ENCODE data around the gene TCF23. TPM values are rescaled to one million over a fixed set of nuclear protein-coding genes. Genes with fewer than 3 reads are reported as not detected.

The TCF23 gene
- total RNA-seq, 1 donor from 2014 or later = not detected

- Histone ChIP-seq H3K4me2 (ENCODE audit: low read length) (no peak overlapping the region), H2AFZ (ENCODE audit: low read depth, low read length) (no peak overlapping the region), H3K4me3 (ENCODE audit: insufficient read depth, low read depth, low read length) (no peak overlapping the region), H3K27me3 (ENCODE audit: insufficient read depth, low read length) (peaks cover 3% of the 10 kb centered on the region), H3K9me3 (ENCODE audit: insufficient read depth, low read depth, low read length) (no peaks in the 10 kb centered on the region), H3K27ac (ENCODE audit: low read depth, low read length) (no peak overlapping the region), H4K20me1 (ENCODE audit: insufficient read depth, low read length) (no peaks in the 10 kb centered on the region), H3K79me2 (ENCODE audit: insufficient read depth, low read length) (no peaks in the 10 kb centered on the region), H3K4me1 (ENCODE audit: insufficient read depth, low read length) (no peaks in the 10 kb centered on the region), H3K9ac (ENCODE audit: low read length) (no peak overlapping the region), H3K36me3 (ENCODE audit: insufficient read depth, low read length) (no peaks in the 10 kb centered on the region)
- no peak for TF ChIP-seq EZH2 (IDR thresholded peaks at IDR 0.05; ENCODE audit: insufficient read depth, low read length)
- TF ChIP-seq CTCF (IDR thresholded peaks at IDR 0.05; ENCODE audit: insufficient read depth, low read depth, low read length) = no peak
- Mint-ChIP-seq H3K36me3 (ENCODE audit: low read depth, unreplicated experiment) (no peaks in the 10 kb centered on the region), H3K27me3 (ENCODE audit: low read depth, unreplicated experiment) (peaks cover 12% of the 10 kb centered on the region), H3K27ac (ENCODE audit: unreplicated experiment) (no peak overlapping the region), H3K4me3 (ENCODE audit: unreplicated experiment) (no peak overlapping the region), H3K4me1 (ENCODE audit: low read depth, unreplicated experiment) (no peaks in the 10 kb centered on the region), H3K9me3 (ENCODE audit: unreplicated experiment) (peaks cover 2% of the 10 kb centered on the region)
- DNase-seq (ENCODE audit: low read depth) (no peak), FAIRE-seq (no peak)
Observed at GRCh38 chr2:27158468-27158867, 9.7 kb downstream of the TCF23 start.

GRCh38 chr2:27159271-27159670, 10.5 kb downstream of the TCF23 start:
- H3K36me3 Mint-ChIP-seq (ENCODE audit: low read depth, unreplicated experiment) = no peaks in the 10 kb centered on the region
- Histone ChIP-seq H3K9me3 (ENCODE audit: insufficient read depth, low read depth, low read length) (no peaks in the 10 kb centered on the region), H3K36me3 (ENCODE audit: insufficient read depth, low read length) (no peaks in the 10 kb centered on the region), H3K79me2 (ENCODE audit: insufficient read depth, low read length) (no peaks in the 10 kb centered on the region), H3K4me2 (ENCODE audit: low read length) (no peak overlapping the region), H3K4me3 (ENCODE audit: insufficient read depth, low read depth, low read length) (no peak overlapping the region), H4K20me1 (ENCODE audit: insufficient read depth, low read length) (no peaks in the 10 kb centered on the region), H3K27me3 (ENCODE audit: insufficient read depth, low read length) (no peaks in the 10 kb centered on the region), H3K4me1 (ENCODE audit: insufficient read depth, low read length) (no peaks in the 10 kb centered on the region), H3K9ac (ENCODE audit: low read length) (no peak overlapping the region), H3K27ac (ENCODE audit: low read depth, low read length) (no peak overlapping the region), H2AFZ (ENCODE audit: low read depth, low read length) (no peak overlapping the region)
- peaks cover 12% of the 10 kb centered on the region for H3K27me3 Mint-ChIP-seq (ENCODE audit: low read depth, unreplicated experiment)
- no peak overlapping the region for H3K27ac Mint-ChIP-seq (ENCODE audit: unreplicated experiment)
- FAIRE-seq (no peak), DNase-seq (ENCODE audit: low read depth) (no peak)
- no peaks in the 10 kb centered on the region for H3K4me1 Mint-ChIP-seq (ENCODE audit: low read depth, unreplicated experiment)
- no peak overlapping the region for H3K4me3 Mint-ChIP-seq (ENCODE audit: unreplicated experiment)
- TF ChIP-seq CTCF (IDR thresholded peaks at IDR 0.05; ENCODE audit: insufficient read depth, low read depth, low read length) = no peak
- no peak for TF ChIP-seq EZH2 (IDR thresholded peaks at IDR 0.05; ENCODE audit: insufficient read depth, low read length)
- peaks cover under 1% of the 10 kb centered on the region for H3K9me3 Mint-ChIP-seq (ENCODE audit: unreplicated experiment)

- Histone ChIP-seq H3K4me2 (ENCODE audit: low read length) (no peak overlapping the region), H3K27ac (ENCODE audit: low read depth, low read length) (no peak overlapping the region), H3K9me3 (ENCODE audit: insufficient read depth, low read depth, low read length) (no peaks in the 10 kb centered on the region), H3K9ac (ENCODE audit: low read length) (no peak overlapping the region), H3K4me1 (ENCODE audit: insufficient read depth, low read length) (no peaks in the 10 kb centered on the region), H3K27me3 (ENCODE audit: insufficient read depth, low read length) (peaks cover under 1% of the 10 kb centered on the region), H3K79me2 (ENCODE audit: insufficient read depth, low read length) (no peaks in the 10 kb centered on the region), H3K4me3 (ENCODE audit: insufficient read depth, low read depth, low read length) (no peak overlapping the region), H4K20me1 (ENCODE audit: insufficient read depth, low read length) (no peaks in the 10 kb centered on the region), H2AFZ (ENCODE audit: low read depth, low read length) (no peak overlapping the region), H3K36me3 (ENCODE audit: insufficient read depth, low read length) (no peaks in the 10 kb centered on the region)
- H3K4me3 Mint-ChIP-seq (ENCODE audit: unreplicated experiment) = no peak overlapping the region
- H3K36me3 Mint-ChIP-seq (ENCODE audit: low read depth, unreplicated experiment) = no peaks in the 10 kb centered on the region
- TF ChIP-seq CTCF (IDR thresholded peaks at IDR 0.05; ENCODE audit: insufficient read depth, low read depth, low read length) = no peak
- no peak for TF ChIP-seq EZH2 (IDR thresholded peaks at IDR 0.05; ENCODE audit: insufficient read depth, low read length)
- H3K9me3 Mint-ChIP-seq (ENCODE audit: unreplicated experiment) = no peaks in the 10 kb centered on the region
- H3K4me1 Mint-ChIP-seq (ENCODE audit: low read depth, unreplicated experiment) = no peaks in the 10 kb centered on the region
- FAIRE-seq = no peak
- no peak overlapping the region for H3K27ac Mint-ChIP-seq (ENCODE audit: unreplicated experiment)
- H3K27me3 Mint-ChIP-seq (ENCODE audit: low read depth, unreplicated experiment) = peaks cover 12% of the 10 kb centered on the region
- no peak for DNase-seq (ENCODE audit: low read depth)
Observed at GRCh38 chr2:27160191-27160590, 11.4 kb downstream of the TCF23 start.

Data from astrocyte (in vitro differentiated cells and primary cell).